H1 (cell line): Measurements from ENCODE around the gene SENP1. TPM values are rescaled to one million over a fixed set of nuclear protein-coding genes. Genes with fewer than 3 reads are reported as not detected.

Experiments used
- CTCF ChIA-PET: fragments of 300-600 bp; sonication (Branson Sonifier 250); formaldehyde crosslinking; loops from one replicate; lab custom pipeline; 2021; ENCODE audit not compliant: partially characterized antibody; lab: Charles Lee
- POLR2A ChIA-PET: fragments of 300-600 bp; sonication (Branson Sonifier 250); formaldehyde crosslinking; loops from one replicate; lab custom pipeline; 2021; ENCODE audit warnings: inconsistent platforms; ENCODE audit not compliant: partially characterized antibody; lab: Charles Lee
- DNase-seq, 2 experiments: peaks; one replicate each; pipeline versions ENCODE4 v3.0.0 to v3.0.0-alpha.2; 2010 to 2022; ENCODE audit warnings: low spot score in 2 of 2, low read depth in 1 of 2, mixed read lengths in 1 of 2
- FAIRE-seq: peaks from 2 replicates; lab custom pipeline; 2011; peaks lifted over from hg19 to GRCh38; lab: Jason Lieb, UNC
- H2AFZ ChIP-seq: 2 replicates; pipeline ENCODE4 v1.8.1; 2012; ENCODE audit warnings: low read length, inconsistent platforms
- H2AK5ac ChIP-seq: 2 replicates; pipeline ENCODE4 v1.6.1; 2013; ENCODE audit warnings: low read depth, low read length
- H2BK120ac ChIP-seq: replicated peaks from 2 replicates; pipeline ENCODE3; 2013; ENCODE audit warnings: low read depth, low read length, inconsistent platforms
- H2BK12ac ChIP-seq: 2 replicates; pipeline ENCODE4 v1.6.1; 2013; ENCODE audit warnings: low read depth, low read length
- H2BK15ac ChIP-seq: 2 replicates; pipeline ENCODE4 v1.6.1; 2013; ENCODE audit warnings: low read length
- H2BK20ac ChIP-seq: 2 replicates; pipeline ENCODE4 v1.6.1; 2013; ENCODE audit warnings: low read length
- H2BK5ac ChIP-seq: 2 replicates; pipeline ENCODE4 v1.6.1; 2013; ENCODE audit warnings: low read depth, low read length
- H3K14ac ChIP-seq: 2 replicates; pipeline ENCODE4 v1.6.1; 2013; ENCODE audit warnings: inconsistent platforms; ENCODE audit not compliant: insufficient read length
- H3K18ac ChIP-seq: 2 replicates; pipeline ENCODE4 v1.6.1; 2013; ENCODE audit warnings: low read length; ENCODE audit errors: extremely low read depth
- H3K23ac ChIP-seq: 2 replicates; pipeline ENCODE4 v1.6.1; 2013; ENCODE audit warnings: inconsistent platforms; ENCODE audit not compliant: insufficient read length
- H3K23me2 ChIP-seq: 2 replicates; pipeline ENCODE4 v1.6.1; 2013; ENCODE audit warnings: low read depth, low read length
- H3K27ac ChIP-seq: 2 replicates; pipeline ENCODE4 v1.6.1; 2011; ENCODE audit warnings: low read depth, low read length, inconsistent platforms
- H3K27me3 ChIP-seq, 4 experiments: replicated peaks in 1 of 4; 1 replicate in 1 of 4; 2 replicates in 3 of 4; pipeline versions ENCODE4 v1.6.1 to v1.8.1; 2011 to 2013; ENCODE audit warnings: low read length in 3 of 4, mild to moderate bottlenecking in 3 of 4, inconsistent platforms in 2 of 4, mixed read lengths in 2 of 4, moderate library complexity in 1 of 4; ENCODE audit not compliant: control insufficient read depth in 3 of 4, insufficient read depth in 3 of 4; ENCODE audit errors: extremely low read depth in 1 of 4
- H3K36me3 ChIP-seq, 4 experiments: 2 replicates each; pipeline versions ENCODE4 v1.6.1 to v1.8.1; 2011 to 2013; ENCODE audit warnings: mild to moderate bottlenecking in 4 of 4, low read length in 3 of 4, moderate library complexity in 2 of 4, control low read depth in 1 of 4, inconsistent platforms in 1 of 4; ENCODE audit not compliant: insufficient read depth in 4 of 4, control insufficient read depth in 2 of 4
- H3K4ac ChIP-seq: replicated peaks from 2 replicates; pipeline ENCODE3; 2013; ENCODE audit warnings: low read length, low read depth, mixed read lengths, inconsistent platforms; ENCODE audit not compliant: insufficient read length
- H3K4me1 ChIP-seq, 4 experiments: replicated peaks in 1 of 4; 1 replicate in 1 of 4; 2 replicates in 3 of 4; pipeline versions ENCODE4 v1.6.1 to v1.8.1; 2011 to 2013; ENCODE audit warnings: low read length in 3 of 4, inconsistent platforms in 2 of 4, mixed read lengths in 1 of 4; ENCODE audit not compliant: insufficient read depth in 4 of 4, control insufficient read depth in 3 of 4
- H3K4me2 ChIP-seq, 2 experiments: 2 replicates each; pipeline versions ENCODE4 v1.6.1 to v1.8.1; 2011 to 2013; ENCODE audit warnings: low read depth in 2 of 2, low read length in 2 of 2, control low read depth in 1 of 2, inconsistent platforms in 1 of 2, mild to moderate bottlenecking in 1 of 2; ENCODE audit not compliant: insufficient read depth in 1 of 2
- H3K4me3 ChIP-seq, 4 experiments: fragments of 200-600, 300-600 bp in 1 of 4; sonication (generic), shearing (Covaris generic), sonication (Bioruptor Twin) in 1 of 4; 2 replicates each; pipeline versions ENCODE4 v1.5.1 to v1.8.1; 2011 to 2016; ENCODE audit warnings: low read length in 4 of 4, low read depth in 3 of 4, control low read depth in 2 of 4, inconsistent platforms in 2 of 4, mild to moderate bottlenecking in 2 of 4, mixed read lengths in 1 of 4, moderate library complexity in 1 of 4; ENCODE audit not compliant: insufficient read depth in 2 of 4; ENCODE audit errors: extremely low read depth in 1 of 4
- H3K56ac ChIP-seq: replicated peaks from 2 replicates; pipeline ENCODE3; 2013; ENCODE audit warnings: low read depth, mild to moderate bottlenecking, mixed read lengths, low read length, inconsistent platforms; ENCODE audit not compliant: insufficient read length
- H3K79me1 ChIP-seq: 2 replicates; pipeline ENCODE4 v1.6.1; 2013; ENCODE audit warnings: low read depth, low read length, control low read depth
- H3K79me2 ChIP-seq, 2 experiments: 2 replicates each; pipeline versions ENCODE4 v1.6.1 to v1.8.1; 2012 to 2013; ENCODE audit warnings: low read length in 2 of 2, mild to moderate bottlenecking in 2 of 2, inconsistent platforms in 1 of 2; ENCODE audit not compliant: insufficient read depth in 2 of 2, control insufficient read depth in 1 of 2
- H3K9ac ChIP-seq, 4 experiments: replicated peaks in 1 of 4; 1 replicate in 1 of 4; 2 replicates in 3 of 4; pipeline versions ENCODE4 v1.6.1 to v1.8.1; 2011 to 2013; ENCODE audit warnings: low read depth in 3 of 4, low read length in 3 of 4, control low read depth in 2 of 4, mild to moderate bottlenecking in 2 of 4, moderate library complexity in 2 of 4, inconsistent platforms in 1 of 4; ENCODE audit errors: extremely low read depth in 1 of 4
- H3K9me3 ChIP-seq, 2 experiments: 2 replicates each; pipeline versions ENCODE4 v1.6.1 to v1.8.1; 2012 to 2013; ENCODE audit warnings: mild to moderate bottlenecking in 2 of 2, moderate library complexity in 2 of 2, control low read depth in 1 of 2, inconsistent platforms in 1 of 2, low read depth in 1 of 2, low read length in 1 of 2, mixed read lengths in 1 of 2; ENCODE audit not compliant: insufficient read depth in 2 of 2
- H4K20me1 ChIP-seq, 2 experiments: replicated peaks in 1 of 2; 2 replicates each; pipeline versions ENCODE3 to v1.8.1; 2011 to 2013; ENCODE audit warnings: inconsistent platforms in 2 of 2, low read length in 2 of 2, mild to moderate bottlenecking in 1 of 2; ENCODE audit not compliant: insufficient read depth in 2 of 2, control insufficient read depth in 1 of 2
- H4K5ac ChIP-seq: 2 replicates; pipeline ENCODE4 v1.6.1; 2013; ENCODE audit warnings: low read length, low read depth, mixed read lengths, inconsistent platforms; ENCODE audit not compliant: insufficient read length
- H4K8ac ChIP-seq: 2 replicates; pipeline ENCODE4 v1.8.0; 2013; ENCODE audit warnings: mild to moderate bottlenecking, moderate library complexity, low read length, inconsistent platforms; ENCODE audit not compliant: insufficient read depth; ENCODE audit errors: extremely low read depth
- H4K91ac ChIP-seq: replicated peaks from 2 replicates; pipeline ENCODE3; 2013; ENCODE audit warnings: low read length, mixed read lengths, inconsistent platforms; ENCODE audit not compliant: insufficient read length
- EP300 ChIP-seq, 2 experiments: IDR thresholded peaks; 1 replicate in 1 of 2; 2 replicates in 1 of 2; pipeline ENCODE4 v1.6.1; 2011 to 2012; ENCODE audit warnings: low read depth in 2 of 2, low read length in 2 of 2, mild to moderate bottlenecking in 2 of 2, borderline replicate concordance in 1 of 2, inconsistent platforms in 1 of 2, moderate library complexity in 1 of 2
- JUN ChIP-seq: IDR thresholded peaks from 2 replicates; pipeline ENCODE4 v1.6.1; 2011; ENCODE audit warnings: low read depth, mild to moderate bottlenecking, improper control_type of control experiment, low read length
- POLR2AphosphoS5 ChIP-seq: IDR thresholded peaks from 2 replicates; pipeline ENCODE4 v1.6.1; 2011; ENCODE audit warnings: low read depth, low read length
- WGBS, 2 experiments: shearing (Covaris generic) in 1 of 2; methylation state at CpG; one replicate each; pipeline versions ENCODE4 v1.1.6 to v1.1.7; 2013 to 2015; ENCODE audit warnings: low lambda C conversion rate in 2 of 2, mixed read lengths in 2 of 2, inconsistent platforms in 1 of 2, low coverage in 1 of 2, missing lambda C conversion rate in 1 of 2; ENCODE audit not compliant: insufficient replicate concordance in 2 of 2, insufficient coverage in 1 of 2, insufficient read length in 1 of 2; ENCODE audit errors: extremely low coverage in 1 of 2, missing lambda C conversion rate in 1 of 2; 5-methylcytosine and 5-hydroxymethylcytosine counted together
- polyA plus RNA-seq, 7 experiments: library from polyadenylated mRNA; depleted of rRNA in 3 of 7; stranded (reverse) in 5 of 7; unstranded in 2 of 7; fragments of >200 nt in 5 of 7; fragments of 200-250 nt in 2 of 7; gene quantifications; 1 replicate in 5 of 7; 2 replicates in 1 of 7; 4 replicates in 1 of 7; pipeline versions ENCODE4 v1.2.1 to v1.2.3, GENCODE V29; 2011 to 2013; ENCODE audit warnings: missing spikeins in 2 of 7, mixed read lengths in 2 of 7
- total RNA-seq: library from RNA; stranded (reverse); fragmentation: NEBNext Ultra II Directional; extraction: Animal tissue kit (Norgen Biotek cat#: 25700); gene quantifications from 2 replicates; pipeline ENCODE4 v1.2.1, GENCODE V29; 2021
- TF ChIP-seq, protein P1 (sequence below): IDR thresholded peaks from 2 replicates; pipeline ENCODE4 v1.6.1; 2011; ENCODE audit warnings: low read length, improper control_type of control experiment

The SENP1 gene
- total and polyA plus RNA-seq, 2 of the 8 experiments (the other 6 are each of a cell fraction or from before 2014, with no cell fraction given), result 14.2 to 31.5 TPM

DNA sequence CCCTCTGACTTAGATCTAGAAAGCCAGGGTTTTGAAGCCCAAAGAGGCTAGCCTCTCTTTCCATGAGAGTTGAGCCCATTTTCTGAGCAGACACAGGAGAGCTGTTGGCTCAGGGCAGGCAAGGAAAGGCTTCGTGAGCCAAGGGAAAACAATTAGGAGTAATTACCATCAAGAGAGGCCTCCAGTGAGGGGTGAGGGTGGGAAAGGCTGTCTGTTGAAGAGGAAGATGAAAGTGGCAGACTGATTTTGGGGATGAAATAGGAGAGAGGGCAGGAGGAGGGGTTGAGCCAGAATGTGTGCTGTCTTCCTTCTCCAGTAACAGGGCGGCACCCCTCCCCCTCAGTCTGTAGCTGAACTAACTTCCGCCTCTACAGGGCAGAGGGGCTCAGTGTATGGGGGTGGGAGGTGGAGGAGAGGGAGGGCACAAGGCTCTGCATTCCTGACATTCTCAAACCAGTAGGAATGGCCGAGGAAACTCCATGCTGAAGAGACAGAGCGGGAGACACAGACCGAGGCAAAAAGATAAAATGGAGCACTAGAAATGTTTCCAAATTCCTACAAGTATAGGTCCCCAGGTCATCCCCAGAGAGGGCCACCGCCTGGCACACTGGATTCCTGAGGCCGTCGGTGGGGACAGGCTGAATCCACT is 68.5 kb downstream of the SENP1 start:
- WGBS, 2 experiments, result 13% methylated on average over 9 of the region's 9 CpGs; no CpG with 5 or more reads in 1 of the 2 experiments
- Histone ChIP-seq H3K4me3 (peak overlapping the region in 2 of 4 experiments; percentile 26 to 46; a peak in 4 of 8 replicates), H3K27ac (peak overlapping the region; percentile 67), H3K36me3 (no peaks in the 10 kb centered on the region), H2BK12ac (peak overlapping the region; percentile 100), H4K91ac (peak overlapping the region; percentile 97), H2AK5ac (peak overlapping the region; percentile 88; the same call in 1 of the 2 replicates), H3K9me3 (no peaks in the 10 kb centered on the region), H3K27me3 (peaks cover 4 to 27% (median 18%) of the 10 kb centered on the region in 4 experiments; a peak in 5 of 7 replicates), H3K23me2 (peaks cover 2% of the 10 kb centered on the region; the same call in 1 of the 2 replicates), H3K23ac (no peak overlapping the region), H3K4me1 (peaks cover 11 to 17% (median 14%) of the 10 kb centered on the region in 4 experiments), H3K18ac (peak overlapping the region; percentile 54), H2BK120ac (peak overlapping the region; percentile 34), H4K5ac (peak overlapping the region; percentile 57), H2AFZ (peak overlapping the region; percentile 22; the same call in 1 of the 2 replicates), H2BK15ac (0 out of 2 replicates have a peak overlapping the region, but pooled peaks have one; percentile 47), H3K79me1 (no peaks in the 10 kb centered on the region), H4K8ac (peak overlapping the region; percentile 39; the same call in 1 of the 2 replicates), H2BK20ac (peak overlapping the region; percentile 10; the same call in 1 of the 2 replicates), H3K9ac (peak overlapping the region in 3 of 4 experiments; percentile 22 to 58 (median 58); a peak in 5 of 7 replicates), H3K14ac (no peak overlapping the region), H3K4ac (peak overlapping the region; percentile 30), H3K56ac (peak overlapping the region; percentile 13), H3K79me2 (no peaks in the 10 kb centered on the region), H2BK5ac (peak overlapping the region; percentile 87; the same call in 1 of the 2 replicates), H3K4me2 (peak overlapping the region; percentile 69 to 71), H4K20me1 (no peaks in the 10 kb centered on the region)
- DNase-seq, result peak; percentile 84 to 87
- ChIA-PET CTCF (interaction anchor here (1.0 to 1.4 kb wide), 3 partner anchors 10 to 88 kb away, joined by 3 read pairs; no protein-coding TSS in a partner anchor), POLR2A (interaction anchor here (0.7 to 1.6 kb wide), 9 partner anchors 9 to 146 kb away, joined by 3 to 8 read pairs (median 4); partner anchors contain the start of genes COL2A1 and SENP1)
- peak; percentile 96 for FAIRE-seq
- TF ChIP-seq EP300 (IDR thresholded peaks at IDR 0.05; ENCODE audit: borderline replicate concordance in 1 of 2, low read depth in 2 of 2, low read length in 2 of 2) (peak; percentile 14 to 90), POLR2AphosphoS5 (peak; percentile 81), JUN (no peak)
- TF ChIP-seq, protein P1, sequence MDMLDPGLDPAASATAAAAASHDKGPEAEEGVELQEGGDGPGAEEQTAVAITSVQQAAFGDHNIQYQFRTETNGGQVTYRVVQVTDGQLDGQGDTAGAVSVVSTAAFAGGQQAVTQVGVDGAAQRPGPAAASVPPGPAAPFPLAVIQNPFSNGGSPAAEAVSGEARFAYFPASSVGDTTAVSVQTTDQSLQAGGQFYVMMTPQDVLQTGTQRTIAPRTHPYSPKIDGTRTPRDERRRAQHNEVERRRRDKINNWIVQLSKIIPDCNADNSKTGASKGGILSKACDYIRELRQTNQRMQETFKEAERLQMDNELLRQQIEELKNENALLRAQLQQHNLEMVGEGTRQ, result no peak
